HG03097 (cell line): ENCODE results near the gene CORO1C.

Experiments
- ATAC-seq: cut with Tn5 transposase; IDR thresholded peaks from one replicate; pipeline ENCODE4 v1.9.1; 2021; ENCODE audit not compliant: unreplicated experiment, low FRiP score

The CORO1C gene

DNA sequence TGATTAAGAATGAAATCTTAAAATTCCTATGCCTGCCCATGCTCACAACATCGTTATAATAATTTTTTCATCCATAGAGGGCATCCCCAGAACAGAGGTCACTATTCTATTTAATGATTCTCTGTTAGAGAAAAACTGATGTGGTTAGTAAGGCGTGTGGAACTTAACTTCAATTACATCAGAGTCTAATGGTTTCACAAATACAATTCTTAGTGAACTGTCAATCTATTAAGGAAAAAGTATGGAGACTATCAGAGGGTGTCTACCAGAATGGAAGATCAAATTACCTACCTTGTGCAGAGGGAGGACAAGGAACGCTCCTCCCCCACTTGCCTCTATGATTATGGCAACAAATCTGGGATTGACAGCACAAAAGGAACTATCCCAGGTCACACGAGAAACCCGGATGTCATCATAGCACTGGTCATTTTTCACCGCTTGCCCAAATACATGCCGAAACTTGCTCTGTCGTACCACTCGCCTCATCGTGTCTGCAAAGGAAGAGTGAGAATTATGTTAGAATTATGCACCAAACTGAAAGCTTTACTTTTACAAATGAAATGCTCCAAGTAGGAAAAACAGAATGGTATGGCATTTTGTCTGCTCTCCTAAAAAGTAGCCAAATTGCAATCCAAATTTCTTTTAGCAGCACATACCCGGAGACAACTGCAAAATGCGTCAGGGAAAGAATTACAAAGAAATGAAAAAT is 30.3 kb downstream of the CORO1C start:
- no peak for ATAC-seq

DNA sequence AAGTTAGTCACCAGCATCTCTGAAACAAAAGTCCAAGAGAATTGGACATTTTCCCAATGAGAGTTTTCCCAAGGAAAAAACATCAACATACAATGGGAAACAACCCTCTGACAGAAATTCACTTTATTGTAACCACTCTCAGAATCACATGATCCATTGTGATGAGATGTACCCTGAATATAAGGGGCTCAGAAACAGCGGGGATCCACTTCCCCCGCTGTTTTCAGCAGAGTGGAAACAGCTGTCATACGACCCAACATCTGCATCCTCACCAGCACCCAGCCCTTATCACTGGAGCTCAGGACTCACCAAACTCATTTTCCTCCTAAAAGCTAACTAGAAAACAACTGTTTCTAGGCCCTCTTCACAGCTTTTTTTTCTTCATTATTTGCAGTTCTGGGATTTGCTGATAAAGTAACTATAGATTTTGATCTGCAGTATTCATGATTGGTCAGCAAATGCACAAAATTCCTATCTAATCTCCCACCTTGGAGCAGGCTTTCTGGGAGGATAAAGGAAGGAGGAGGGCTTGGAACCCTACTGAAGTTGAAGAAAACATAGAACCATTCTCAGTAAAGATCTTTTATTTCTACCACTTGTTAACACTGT is 31.3 kb downstream of the CORO1C start:
- ATAC-seq: no peak

DNA sequence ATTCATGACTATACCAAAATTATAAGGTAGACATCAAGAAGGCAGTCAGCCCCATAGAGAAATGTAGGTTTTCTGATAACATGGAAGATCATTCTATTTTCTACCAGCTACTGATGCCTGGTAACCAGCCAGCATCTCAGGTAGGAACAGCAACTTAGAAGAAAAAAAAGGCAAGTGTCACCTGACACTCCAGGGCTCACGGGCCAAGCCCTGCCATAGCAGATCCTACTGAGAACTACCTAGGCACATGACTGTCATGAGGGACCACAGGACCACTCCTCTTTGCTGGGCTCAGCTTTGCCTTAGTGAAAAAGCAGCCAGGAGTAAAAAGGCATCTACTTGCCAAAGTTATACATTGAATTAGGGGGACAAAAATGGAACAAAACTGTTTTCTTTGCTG is 33.4 kb downstream of the CORO1C start:
- ATAC-seq: no peak

DNA sequence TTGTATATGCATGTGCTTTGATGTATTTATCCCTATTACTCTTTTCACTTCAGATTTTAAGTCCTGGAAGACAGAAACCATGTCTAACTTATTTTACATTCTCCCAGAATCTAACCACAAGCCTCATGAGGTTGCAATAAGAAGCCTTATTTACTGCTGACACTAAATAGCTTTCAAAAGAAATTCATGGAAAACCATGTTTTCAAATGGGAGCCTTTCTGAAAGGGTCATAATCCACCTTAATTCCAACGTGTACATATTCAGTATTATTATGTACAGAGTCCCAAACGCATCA is 34.4 kb downstream of the CORO1C start:
- ATAC-seq: no peak

DNA sequence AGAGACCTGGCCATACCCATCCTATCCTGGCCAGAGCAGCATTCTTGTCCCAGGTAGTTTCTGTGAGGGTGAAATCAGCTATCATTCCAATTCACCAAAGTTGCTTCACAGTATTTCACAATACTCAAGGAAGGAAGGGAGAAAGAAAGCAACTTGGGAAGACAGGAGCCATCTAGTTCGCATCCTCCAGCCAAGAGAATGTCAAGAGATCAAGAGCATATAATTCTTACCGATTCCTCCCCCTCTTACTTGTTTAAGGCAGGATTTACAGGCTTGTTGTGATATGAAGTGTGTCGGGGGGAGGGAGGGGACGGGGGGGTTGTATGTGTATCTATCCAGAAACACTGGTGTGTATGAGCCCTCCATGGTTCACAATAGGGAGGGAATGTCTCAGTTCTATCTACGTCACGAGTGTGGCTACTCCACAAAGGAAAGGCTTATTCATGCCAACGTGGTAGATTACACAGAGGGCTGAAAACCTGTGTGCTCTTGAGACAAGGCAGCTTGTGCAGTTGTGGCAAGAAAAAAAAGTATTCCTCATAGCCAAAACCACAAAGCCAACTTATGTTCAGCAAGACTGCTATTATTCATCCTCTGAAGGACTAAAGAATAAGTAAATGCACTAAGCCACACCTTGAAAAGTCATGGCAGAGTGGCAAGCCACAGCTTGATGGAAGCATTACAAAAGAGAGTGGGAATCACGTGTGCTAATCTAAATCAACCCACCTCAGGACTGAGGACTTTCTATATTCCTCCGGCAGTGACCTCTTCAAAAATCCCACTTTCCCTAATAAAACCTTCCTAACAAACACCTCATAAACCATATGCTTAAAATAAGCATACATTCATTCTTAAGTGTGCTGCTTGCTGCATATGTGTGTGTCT is 35.0 kb downstream of the CORO1C start:
- ATAC-seq: no peak

DNA sequence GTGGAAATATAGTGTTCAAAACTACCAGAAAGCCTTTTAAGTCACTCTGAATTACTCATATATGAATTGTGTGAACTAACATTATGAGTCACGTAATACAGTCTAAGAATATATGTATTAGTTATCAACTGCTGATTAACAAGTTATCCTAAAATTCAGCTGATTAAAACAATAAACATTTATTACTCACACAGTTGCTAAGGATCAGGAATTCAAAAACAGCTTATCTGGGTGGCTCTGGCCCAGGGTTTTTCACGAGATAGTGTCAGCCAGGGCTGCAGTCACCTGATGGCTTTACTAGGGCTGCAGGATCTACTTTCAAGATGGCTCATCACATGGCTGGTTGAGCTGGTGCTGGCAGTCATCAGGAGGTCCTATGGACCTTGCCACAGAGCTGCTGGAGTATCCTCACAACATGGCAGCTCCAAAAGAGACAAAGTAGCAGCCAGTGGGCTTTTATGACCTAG is 36.5 kb downstream of the CORO1C start:
- no peak for ATAC-seq

DNA sequence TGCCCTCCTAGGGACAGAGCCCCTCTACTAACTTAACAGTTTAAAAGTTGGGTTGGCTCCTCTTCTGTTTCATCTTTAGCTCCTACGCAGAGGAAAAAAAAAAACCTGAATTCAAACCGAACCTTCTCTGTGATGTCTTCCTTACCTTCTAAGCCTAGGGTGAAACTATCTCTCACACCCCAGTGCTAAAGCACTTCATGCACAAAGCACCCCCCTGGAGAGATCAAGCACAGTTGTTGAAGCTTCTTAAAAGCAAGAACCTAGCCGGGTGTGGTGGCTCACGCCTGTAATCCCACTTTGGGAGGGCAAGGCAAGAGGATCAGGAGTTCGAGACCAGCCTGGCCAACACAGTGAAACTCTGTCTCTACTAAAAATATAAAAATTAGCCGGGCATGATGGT is 37.6 kb downstream of the CORO1C start:
- no peak for ATAC-seq

DNA sequence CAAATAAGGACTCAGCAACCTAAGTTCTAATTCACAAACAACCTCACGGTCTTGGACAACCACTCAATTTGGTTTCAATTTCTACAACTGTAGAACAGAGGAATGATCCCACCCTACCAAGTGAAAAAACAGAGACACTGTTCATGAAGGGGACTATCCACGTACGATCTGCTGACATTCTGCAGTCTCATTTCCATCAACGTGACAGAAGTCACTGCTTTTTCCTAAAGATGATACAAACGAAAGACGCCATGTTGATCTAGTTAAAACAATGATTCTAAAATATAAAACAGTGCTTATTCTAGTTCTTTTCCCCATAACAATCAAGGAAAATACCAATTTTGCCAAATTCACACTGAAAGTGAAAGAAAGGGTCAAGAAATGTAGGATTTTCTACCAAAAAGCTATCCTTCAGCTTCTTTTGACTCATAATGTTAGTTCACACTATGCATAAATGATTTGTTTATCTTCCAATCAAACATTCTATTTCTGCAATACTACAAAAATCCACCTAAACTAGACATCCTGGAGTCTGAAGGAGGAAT is 38.1 kb downstream of the CORO1C start:
- ATAC-seq: no peak

DNA sequence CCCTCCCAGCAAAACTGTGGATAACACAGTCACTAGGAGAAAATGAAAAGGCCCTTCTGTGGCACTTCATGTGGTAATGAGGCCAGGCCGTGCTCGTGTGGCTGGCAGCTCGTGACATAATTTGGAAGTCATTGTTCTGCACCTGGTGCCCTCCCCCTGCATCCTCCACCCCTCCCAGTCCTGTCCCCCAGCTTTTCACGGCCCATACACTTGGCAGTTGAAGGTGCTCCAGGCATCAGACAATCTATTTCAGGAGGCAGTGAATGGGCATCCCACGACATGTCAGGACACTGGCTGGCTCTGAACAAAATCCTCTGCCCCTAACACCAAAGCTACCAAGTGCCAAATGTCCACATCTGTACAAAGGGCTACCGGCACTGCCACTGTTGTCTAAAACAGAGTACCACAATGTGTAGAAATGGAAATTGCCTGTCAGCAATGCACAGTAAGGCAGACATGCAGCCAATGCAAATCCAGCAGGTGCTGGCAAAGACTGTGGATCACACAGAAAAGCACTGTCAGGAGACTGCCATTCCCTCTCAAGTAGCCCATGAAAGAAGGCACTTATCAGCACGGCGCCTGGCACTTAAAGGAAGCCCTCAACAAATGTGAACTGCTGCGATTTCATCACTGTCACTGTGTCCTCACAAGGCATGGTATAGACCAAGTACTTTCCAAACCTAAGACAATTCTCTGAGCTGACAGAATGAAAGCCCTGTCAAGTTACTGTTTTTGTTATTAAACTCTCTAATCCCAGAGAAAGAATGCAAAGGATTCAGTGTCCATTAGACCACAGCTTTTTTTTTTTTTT is 39.1 kb downstream of the CORO1C start:
- no peak for ATAC-seq

DNA sequence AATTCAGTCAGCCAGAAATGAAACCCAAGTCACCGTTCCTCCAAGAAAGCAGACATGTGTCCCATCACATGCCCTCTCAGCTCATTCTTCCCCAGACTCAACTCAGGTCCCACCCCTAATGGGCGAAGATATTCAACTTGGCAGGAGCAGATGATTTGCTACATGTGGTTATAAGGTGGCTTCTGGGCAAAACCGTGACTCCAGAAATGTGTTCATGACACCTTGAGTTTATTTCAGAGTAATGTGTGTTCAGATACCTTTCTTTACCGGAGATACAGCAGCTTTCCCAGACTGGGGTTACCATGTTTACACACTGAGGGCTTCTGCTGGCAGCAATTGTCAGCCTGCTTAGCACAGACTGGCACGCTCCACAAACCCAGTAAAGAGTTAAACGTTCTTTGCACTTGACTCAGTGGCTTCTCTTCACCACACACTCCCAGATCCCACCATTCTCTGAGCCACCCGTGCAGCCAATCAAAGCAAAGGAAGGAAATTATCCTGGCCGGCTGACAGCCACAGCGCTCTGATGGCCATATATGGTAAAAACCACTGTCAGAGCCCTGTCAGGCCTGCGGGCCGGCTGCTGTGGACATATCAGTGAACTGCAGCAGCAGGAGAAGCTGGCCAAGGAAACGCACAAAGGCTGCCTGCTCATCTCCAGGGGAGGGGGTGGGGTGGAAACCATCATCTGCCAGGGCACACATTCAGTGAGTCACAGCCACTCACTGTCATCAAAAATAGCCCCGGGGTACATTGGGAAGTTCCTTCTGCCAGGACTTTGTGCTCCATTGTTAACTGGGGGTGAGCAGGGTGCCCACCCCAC is 39.9 kb downstream of the CORO1C start:
- peak; percentile 46 for ATAC-seq

DNA sequence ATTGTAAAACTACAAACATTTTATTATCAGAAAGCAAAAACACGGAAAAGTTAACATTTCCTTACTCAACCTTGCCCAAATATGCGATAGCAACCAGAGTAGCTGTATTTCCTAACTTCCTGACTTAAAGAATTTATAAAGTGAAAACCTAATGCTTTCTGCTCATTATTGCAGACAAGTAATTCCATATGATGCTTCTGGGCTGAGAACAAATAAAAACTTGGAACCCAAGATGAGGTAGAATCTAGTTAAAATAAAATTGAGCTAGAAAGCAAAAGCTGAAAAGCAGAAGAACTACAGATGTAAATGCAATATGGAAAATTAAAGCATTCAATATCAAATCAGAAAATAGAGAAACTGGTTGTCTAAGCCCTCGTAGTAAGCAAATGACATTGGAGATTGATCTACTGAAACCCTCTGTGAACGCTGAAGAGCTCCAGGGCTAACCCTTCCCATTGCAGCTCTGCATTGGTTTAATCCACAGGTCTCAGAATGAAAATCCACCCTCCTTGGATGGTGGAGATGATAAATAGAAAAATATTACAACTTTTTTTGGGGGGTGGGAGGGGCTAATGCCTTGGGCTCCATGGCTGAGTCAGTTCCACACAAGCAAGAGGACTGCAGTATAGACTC is 40.7 kb downstream of the CORO1C start:
- ATAC-seq: peak; percentile 3

DNA sequence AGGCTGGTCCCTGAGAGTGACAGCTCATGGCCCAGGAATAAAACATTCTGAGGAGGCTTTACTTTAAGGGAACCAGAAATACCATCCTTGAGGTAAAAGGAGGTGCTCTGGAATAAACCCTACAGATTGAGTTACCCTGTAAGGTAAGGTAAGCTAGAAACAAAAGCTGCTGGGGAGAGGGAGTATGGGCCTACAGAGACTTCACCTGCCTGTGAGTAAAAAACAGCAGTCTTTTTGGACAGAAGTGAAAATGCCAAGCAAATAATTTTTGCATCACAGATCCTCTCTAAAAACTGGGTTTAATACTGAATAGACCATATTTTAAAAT is 41.2 kb downstream of the CORO1C start:
- no peak for ATAC-seq

DNA sequence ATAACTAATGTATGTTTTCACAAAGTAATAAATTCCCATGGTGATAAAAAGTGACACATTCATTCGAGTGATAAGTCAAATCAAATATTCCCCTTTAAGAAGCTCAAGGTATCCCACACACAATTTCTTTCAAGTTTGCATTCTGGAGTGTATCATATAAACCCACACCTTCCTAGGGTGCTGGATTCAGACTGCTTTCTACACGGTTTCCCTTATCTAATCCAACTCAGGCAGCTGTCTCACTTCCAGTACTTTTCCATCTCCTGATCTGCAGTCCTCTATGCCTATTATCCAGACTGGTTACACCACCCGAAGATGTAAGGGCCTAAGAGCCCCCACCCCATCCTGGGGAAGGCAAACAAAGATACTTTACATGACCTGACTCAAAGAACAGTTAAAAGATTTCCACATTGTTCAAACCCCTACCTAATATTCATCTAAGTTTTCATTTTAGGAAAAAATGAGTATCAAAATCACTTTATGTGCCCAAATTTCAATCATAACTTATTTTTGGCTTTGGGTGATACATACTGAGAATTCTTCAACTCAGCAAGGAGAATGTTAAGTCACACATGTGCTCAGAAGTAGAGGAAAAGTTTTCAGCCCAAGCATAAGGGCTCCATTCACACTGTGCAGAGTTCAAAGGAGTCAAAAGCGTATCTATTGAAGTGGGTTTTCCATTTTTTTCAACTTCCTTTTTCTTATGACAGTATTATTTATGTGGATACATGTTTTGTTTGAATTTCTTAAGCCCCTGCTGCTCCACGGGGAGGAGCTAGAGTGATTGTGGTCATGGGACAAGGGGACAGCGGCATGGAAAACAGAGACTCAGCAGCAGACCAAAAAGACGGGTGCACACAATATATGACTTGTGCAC is 41.8 kb downstream of the CORO1C start:
- no peak for ATAC-seq

DNA sequence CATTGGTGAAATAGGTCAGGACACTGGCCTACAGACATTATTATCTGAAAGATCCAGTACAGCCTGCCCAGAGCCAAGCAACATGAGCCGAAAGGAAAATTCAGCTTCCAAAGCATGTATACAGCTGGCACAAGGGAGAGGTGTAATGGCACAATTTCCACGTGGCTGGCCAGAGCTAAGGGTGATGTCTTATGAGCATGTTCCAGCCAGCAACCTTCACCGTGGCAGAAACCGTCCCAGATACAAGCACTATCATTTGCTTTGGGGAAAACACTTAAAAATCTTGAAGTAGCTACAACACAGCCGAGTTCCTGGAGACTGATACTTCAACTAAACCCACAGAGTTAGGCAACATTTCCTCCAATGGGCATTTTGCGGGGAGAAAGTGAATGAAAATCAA is 44.5 kb downstream of the CORO1C start:
- no peak for ATAC-seq

DNA sequence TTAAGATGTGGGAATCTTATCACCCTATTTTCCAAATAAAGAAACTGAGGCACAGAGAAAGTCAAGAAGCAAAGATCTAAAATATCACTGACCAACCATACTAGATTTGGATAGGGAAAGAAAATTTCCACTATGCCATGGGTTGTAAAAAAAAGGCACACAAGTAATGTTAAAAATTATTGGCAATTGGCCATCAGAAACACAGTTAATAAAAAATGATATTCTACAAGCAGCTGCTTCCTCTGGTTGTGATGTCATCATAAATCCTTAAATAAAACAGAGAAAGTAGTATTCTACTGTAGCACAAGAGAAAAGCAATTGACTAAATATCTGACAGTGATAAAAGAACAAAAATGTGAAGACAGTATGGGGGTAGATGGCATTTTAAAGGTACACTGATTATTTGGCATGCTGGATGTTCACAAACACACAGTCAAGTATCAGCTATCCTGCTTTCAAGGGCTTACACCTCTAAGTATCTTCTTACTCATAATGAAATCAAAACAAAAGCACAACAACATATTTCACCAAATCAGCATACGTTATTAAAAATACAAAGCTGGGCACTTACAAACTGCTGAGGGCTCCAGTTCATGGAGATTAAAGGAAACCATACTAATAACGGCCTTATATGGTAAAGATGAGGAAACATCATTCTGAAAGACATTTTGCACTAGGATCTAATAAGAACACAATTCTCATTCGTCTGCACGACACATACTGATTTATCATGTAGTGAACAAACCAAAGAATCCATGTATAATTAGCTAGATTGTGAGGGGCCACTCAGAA is 45.7 kb downstream of the CORO1C start:
- ATAC-seq: no peak

DNA sequence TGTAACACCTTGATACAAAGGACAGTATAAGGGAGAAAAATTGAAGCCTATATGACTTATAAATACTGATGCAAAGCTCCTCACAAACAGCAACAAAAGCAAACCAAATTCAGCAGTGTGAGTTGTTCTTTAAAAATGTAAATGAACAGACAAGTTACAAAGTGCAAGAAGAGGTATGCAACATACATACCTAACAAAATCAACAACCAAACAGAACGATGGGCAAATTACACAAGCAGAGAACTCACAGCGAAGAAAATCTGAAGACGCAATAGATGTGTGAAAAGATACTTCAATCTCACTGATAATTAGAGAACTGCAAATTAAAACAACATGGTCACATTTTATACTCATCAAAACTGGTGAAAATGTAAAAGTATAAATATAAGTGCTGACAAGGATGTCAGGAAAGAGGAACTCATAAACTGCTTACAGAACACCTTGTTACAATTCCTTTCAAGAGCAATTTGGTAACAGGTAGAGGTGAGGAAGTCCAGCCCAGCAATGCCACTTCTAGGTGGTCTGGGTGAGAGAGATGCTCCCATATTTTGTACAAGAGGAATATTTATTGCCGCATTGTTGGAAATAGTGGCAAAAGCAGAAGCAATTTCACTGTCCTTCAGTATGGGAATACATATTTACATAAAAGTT is 47.3 kb downstream of the CORO1C start:
- no peak for ATAC-seq

DNA sequence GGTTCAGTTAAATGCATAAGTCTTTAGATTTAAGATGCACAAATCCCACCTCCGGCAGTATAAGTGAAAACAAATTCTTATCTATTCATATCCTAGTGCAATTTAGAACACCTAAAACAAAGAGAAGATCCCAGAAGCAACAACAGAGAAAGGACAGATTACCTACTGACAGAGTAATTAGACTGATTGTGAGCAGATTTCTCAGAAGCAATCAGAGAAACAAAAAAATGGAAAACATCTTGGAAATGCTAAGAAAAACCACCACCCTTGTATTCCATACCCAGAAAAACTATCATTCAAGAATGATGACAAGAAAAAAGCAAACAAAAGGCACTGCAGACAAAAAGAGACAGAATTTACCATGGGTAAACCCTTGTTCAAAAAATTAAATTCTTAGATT is 50.0 kb downstream of the CORO1C start:
- ATAC-seq: no peak
